DLD1 (cell line): ENCODE results near the gene SRD5A1.

Source experiments
- in situ Hi-C: cut with HindIII; loops from 2 replicates; pipeline ENCODE4 v1.10.0; 2017; ENCODE audit warnings: low sequenced_read_pairs

Gene SRD5A1

GRCh38 chr5:6604341-6604740 is 28.9 kb upstream of the SRD5A1 start:
- in situ Hi-C loops = no loop called here

DNA sequence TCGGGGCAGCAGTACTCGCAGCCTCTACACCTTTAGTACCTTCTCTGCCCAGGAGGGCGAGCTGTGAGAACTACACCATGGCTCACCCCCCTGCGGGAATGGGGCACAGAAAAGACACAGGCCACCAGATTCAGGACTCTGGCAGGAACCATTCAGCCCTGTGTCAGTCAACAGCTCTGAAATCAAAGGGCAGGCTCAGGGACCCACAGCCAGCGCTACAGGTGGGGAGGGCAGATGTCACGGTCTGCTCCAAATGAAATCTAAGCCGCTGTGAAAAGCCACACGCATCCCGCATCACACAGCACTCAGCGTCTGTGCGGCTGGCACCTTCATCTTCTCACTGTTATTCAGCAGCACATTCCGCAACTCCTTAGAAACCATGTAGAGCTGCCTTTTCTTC is 28.3 kb upstream of the SRD5A1 start:
- in situ Hi-C loops = no loop called here

DNA sequence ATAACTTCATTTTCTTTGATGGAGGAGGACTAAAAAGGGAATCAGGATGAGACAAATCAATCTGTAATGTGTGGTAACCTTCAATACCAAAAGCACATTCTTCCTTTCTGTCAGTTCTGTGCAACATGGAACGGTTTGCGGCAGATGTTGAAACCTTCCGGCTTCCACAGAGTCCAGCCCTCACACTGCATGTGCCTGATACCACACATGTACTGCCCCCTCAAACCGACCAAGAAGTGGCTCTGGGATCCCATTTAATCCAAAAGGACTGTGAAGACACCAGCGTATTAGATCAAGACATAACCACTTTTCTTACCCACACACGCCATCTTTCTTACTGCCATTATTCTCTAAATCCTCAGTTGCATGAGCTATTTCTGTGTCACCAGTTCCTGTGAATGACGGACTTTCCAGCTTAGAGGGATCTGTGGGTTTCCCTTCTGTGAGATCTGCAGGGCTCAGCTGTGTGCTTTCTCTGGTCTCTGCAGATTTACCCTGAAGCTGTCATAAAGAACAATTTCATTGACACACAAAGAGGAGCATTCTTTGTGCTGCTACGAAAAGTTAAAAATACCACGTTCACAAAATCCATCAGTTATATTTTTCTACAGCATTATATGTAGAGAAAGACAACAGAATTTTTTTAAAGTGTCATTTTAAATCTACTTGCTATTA is 26.2 kb upstream of the SRD5A1 start:
- in situ Hi-C loops = no loop called here

DNA sequence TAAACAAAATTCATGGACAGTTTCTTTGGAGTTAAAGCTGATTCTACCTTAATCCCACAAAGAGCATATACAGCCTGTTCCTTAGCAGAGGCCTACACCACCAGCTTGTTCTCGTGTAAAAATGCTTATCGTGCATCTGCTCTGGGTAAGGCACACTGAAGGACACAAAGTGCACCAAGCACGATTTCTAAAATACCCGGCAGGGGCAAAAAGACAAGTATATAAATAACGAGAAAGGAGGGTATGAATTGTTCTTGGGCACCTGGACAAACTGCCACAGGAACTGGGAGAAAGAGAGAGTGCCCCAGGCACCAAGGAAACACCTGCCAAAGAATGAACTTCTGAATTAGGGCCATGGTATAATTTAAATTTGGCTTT is 25.7 kb upstream of the SRD5A1 start:
- in situ Hi-C loops = no loop called here

DNA sequence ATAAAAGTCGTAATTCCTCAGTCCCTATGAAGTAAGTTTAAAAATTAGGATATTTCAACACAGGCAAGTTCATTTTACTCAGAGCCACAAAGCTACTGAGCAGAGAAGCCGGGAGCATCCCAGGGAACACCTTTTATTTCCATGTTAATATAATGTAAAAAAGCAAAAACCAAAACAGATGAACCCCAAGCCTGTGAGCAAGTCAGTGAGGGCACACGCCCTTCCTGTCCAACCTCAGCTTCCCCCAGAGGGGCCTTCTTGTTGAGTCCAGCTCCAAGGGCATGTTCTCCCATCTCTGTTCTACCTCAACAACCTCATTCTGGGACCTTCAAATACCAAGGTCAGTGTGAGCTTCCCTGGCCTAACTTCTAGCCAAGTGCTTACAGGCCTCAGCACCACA is 25.2 kb upstream of the SRD5A1 start:
- in situ Hi-C loops = no loop called here

DNA sequence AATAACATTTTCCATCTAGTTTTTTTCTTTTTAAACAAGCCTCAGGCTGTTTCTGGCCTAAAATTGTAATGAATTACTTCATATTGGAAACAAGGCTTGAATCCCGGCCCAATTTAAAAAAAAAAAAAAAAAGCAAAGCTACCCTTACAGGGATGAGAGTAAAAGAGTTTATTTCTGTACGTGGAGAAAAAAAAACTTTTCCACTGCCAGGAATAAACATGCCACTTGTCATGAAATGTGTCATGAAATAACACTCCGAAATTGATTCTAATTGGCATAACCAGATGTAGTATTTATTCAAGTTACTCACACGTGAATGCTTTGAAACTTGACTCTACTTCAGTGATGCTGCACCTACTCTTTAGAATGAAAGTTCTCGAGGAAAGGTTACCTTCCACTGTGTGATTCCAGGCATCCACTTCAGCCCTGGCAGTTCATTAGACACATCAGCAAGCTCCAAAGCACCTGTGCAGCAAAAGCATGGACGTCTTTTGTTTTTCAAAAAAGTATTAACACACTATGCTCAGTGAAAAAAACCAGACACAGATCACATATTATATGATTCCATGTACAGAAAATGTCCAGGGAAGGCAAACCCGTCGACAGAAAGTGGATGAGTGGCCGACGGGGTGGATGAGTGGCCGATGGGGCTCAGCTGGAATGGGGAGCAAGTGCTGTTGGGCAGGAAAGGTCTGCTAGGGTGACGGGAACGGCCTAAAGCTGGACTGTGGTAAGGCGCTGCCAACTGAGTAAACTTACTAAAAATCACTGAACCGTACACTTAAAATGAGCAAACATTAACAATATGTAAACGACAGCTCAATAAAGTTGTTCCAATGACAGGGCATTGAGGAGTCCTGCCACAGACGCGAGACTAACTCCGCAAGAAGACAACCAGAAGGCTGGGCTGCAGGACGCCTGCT is 21.6 kb upstream of the SRD5A1 start:
- in situ Hi-C loops = no loop called here

- in situ Hi-C loops = no loop called here
Observed at GRCh38 chr5:6615034-6615815, 18.0 kb upstream of the SRD5A1 start.

DNA sequence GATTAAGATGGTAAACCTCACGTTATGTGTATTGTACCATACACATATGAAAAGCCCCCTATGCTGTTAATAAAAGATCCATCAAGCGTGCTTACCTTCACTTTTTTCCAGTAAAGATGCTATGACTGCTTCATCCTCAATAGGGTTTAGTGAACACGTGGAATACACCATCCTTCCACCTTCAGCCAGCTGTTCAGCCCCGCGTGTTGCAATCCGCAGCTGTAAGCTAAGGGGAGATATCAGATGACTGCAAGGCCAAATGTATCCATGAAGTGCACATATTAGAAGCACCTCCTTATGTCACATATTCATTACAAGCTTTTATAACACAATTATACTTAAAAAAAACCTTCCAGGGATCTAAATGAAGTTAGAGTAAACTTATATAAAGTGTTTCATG is 16.6 kb upstream of the SRD5A1 start:
- in situ Hi-C loops = no loop called here

GRCh38 chr5:6623228-6623627 is 10.0 kb upstream of the SRD5A1 start:
- in situ Hi-C loops = no loop called here

DNA sequence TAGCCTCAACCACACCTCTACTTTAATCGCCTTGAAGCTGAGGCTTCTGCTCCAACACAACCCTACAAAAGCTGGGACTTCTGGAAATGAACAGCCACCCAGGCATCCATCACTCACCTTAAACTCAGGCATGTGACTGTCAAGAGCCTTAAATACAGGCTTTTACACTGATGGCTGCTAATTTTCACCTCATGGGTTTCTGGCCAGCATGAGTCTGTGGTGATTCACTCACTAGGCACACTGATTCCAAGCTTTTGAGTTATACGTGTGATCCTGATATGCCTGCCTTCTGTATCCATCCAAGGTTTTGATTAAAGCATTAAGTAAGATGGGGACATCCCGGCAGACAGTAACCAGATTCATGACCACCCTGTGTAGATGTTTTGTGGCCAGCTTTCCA is 9.3 kb upstream of the SRD5A1 start:
- in situ Hi-C loops = no loop called here

GRCh38 chr5:6626508-6626907 is 6.7 kb upstream of the SRD5A1 start:
- in situ Hi-C loops = no loop called here

DNA sequence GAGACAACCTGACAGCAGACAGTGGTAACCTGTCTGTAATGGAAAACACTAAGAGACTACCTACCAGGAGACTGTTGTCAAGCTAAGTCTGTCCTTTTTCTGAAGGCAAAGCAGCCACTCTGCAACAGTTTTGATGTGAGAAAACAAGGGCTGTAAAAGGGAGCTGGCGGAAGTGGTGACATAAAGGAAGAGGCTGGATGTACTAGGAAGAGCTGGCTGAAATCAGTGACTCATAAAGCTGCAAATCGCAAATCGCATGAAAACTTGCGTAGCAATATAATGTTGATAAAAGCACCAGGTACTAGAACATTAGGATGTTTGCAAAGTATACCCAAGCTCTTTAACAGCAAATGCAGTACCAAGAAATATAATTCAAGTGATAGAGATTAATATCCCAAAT is 1.8 kb upstream of the SRD5A1 start:
- in situ Hi-C loops = no loop called here

DNA sequence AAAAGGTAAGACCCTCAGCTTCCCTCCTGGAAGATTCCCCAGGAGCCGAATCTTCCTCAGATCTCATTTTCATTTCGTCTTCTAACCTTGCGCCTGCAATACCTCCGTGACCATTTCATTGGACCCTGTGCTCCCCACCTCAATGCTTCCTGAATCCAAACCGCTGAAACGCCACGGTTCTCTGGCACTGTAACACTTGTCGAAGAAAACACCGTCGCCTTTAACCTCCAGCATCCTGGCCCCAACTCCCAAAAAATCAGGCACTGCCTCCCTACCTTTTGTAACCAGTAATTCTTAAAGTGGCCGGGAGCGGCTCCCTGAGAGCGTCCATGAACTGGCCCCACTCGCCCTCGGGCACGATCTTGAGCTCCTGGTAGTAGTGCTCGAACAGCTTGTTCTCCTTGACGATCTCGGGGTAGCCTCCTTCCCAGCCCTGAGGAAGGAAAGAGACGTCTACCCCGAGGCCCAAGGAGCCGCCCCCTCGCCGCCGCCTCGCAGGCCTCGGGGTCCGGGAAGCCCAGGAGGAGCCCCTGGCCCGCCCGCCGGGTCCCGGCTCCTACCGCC is 834 bp upstream of the SRD5A1 start:
- in situ Hi-C loops = no loop called here

GRCh38 chr5:6633469-6634245 is 417 bp downstream of the SRD5A1 start:
- in situ Hi-C loops = no loop called here

- in situ Hi-C loops = no loop called here
Observed at GRCh38 chr5:6634306-6634705, 1.1 kb downstream of the SRD5A1 start.

DNA sequence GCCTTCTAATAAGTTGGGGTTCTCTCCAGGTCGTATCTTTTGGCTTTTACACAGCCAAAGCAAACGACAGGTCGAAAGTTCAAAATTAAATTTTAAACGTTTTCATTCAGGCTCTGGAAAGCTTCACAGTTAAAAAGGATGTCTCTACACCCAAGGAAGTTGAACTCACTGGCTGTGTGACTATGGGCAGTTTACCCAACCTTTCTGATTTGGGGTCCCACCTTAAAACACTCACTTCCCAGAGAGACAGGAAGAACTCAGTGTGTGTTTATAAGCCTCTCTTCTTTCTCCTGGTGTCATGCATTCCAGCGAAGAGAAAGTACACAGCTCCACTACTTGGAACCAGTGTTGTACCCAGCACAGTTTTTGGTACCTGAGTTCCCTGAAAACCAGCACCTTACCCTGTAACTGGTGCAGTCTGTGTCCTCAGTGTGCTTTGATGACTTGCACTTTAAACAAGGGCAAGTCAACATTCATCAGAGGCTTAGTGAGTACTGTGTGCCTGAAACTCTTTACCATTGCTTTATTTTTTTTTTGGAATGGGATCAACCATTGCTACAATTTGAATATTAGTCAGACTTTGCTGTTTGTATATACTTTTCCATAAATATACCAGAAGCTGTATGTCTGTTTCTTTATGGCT is 1.7 kb downstream of the SRD5A1 start:
- in situ Hi-C loops = no loop called here

GRCh38 chr5:6636293-6636692 is 3.1 kb downstream of the SRD5A1 start:
- in situ Hi-C loops = no loop called here

- in situ Hi-C loops = no loop called here
Observed at GRCh38 chr5:6637022-6637421, 3.8 kb downstream of the SRD5A1 start.

DNA sequence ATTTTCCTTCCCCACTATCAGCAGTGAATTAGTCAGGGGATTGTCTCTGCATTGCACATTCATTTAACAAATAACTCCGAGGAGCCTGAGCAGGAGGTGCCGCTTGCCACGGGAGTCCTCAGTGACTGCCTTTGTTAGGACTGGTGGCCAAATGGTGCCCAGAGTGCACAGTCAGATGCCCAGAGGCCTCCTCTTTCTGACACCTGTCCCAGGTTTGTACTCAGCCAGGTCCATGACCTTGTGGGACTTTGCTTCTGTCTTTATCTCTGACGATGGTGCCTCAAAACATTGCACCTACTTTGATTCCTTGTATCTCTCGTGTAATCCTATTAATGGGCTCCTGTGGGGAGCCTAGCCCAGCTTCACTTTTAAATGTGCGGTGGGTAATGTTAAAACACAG is 4.3 kb downstream of the SRD5A1 start:
- in situ Hi-C loops = no loop called here

- in situ Hi-C loops = no loop called here
Observed at GRCh38 chr5:6638236-6638635, 5.0 kb downstream of the SRD5A1 start.
